GM19351 (cell line): ENCODE measurements around the gene ISYNA1.

Source experiments
- ATAC-seq: cut with Tn5 transposase; IDR thresholded peaks from one replicate; pipeline ENCODE4 v1.9.1; 2021; ENCODE audit warnings: mild to moderate bottlenecking, moderate library complexity; ENCODE audit not compliant: unreplicated experiment

The ISYNA1 gene

DNA sequence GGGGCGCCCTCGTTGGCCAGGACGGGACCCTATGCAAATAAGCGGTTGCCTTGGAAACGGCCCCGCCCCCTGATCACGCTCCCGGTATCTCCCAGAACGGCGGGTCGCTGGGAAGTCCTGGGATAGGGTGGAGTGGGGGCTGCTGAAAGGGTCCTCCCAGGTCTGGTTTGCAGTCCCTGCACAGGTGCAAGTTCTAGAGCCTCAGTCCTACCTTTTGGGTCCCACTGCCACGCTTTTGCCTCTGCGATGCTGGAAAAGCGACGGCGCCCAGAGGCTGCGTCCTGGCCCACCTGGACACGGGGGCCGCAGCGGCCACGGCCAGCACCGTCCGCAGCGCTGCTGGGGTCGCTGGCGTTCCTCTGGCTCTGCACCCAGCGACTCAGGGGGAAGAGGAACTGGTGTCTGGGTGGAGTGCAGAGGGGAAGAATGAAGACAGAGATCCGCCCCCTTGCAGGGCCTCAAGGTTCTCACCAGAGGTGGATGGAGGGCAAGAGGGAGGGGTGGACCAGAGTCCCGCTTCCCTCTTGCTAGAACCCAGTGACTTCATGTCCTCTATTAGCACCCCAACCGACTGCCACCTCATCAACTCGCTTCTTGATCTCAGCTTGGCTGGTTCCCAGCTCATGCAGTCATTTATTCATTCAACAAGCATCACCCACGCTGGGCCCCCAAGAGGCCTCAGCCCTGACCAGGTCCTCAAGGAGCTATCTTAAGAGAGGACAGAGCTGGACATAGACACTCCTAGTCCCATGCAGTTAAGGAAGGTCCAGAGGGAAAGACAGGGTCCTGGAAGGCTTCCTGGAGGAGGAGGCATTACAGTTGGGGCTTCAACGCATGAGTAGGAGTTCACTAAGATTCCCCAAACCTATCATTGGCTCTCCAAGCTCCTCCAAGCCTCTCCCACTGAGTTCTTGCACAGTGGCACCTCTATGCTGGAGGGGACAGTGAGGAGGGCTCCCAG lies 40.4 kb downstream of the ISYNA1 start, which contains the start of gene LRRC25:
Gene LRRC25, minus strand, starts transcription at position 381 of the 961 bp plus-strand sequence. CDS start 659 bp downstream, outside the sequence.
- ATAC-seq: no peak

DNA sequence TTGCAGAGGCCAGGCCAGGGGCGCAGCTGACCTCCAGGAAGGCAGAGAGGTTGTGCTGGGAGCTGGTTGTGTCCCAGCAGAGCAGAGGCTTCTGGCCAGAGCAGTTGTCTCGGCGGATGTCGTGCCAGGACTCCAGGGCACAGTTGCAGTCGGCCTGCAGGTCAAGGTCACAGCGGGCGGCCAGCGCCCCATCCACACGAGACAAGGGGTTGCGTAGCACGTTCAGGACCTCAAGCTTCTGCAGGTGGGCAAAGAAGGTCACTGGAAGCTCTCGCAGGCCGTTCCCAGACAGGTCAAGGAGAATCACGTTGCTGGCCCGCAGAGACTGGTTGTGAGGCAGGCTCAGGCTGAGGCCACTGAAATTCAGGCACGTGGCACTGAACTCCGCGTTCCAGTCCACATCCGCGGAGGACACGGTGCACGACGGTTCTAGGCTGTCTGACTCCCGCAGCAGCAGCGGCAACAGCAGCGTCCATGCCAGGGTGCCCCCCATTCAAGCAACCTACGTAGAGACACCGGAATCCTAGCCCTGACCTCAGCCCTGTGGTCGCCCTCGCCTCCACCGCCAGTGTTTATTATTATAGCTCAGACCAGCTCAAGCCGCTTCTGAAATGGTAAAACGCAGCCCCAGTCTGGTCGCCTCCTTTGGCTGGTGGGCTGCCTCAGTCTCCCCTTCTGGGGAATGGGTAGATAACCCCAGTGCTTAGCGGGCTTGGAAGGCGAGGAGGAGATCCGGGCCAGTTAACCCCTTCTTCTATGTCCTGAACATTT lies 41.3 kb downstream of the ISYNA1 start:
- no peak for ATAC-seq

DNA sequence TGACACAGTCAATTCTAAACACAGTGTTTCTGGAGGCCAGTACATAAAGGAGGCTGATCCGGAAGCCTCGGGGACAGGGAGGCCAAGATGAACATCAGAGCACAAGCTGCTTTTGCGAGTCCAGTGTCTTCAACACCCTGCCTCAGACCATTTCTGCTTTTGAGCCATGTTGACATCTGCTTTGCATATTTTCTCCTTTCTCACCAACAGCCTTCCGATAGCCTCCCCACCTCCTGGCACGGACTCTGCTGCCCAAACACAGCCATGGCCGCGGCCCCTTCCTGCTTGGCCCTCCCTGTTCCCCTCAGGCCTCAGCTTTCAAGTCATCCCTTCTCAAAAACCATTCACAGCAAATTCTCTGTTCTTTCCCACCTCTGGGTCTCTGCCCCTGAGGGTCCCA lies 44.1 kb downstream of the ISYNA1 start:
- ATAC-seq: no peak

DNA sequence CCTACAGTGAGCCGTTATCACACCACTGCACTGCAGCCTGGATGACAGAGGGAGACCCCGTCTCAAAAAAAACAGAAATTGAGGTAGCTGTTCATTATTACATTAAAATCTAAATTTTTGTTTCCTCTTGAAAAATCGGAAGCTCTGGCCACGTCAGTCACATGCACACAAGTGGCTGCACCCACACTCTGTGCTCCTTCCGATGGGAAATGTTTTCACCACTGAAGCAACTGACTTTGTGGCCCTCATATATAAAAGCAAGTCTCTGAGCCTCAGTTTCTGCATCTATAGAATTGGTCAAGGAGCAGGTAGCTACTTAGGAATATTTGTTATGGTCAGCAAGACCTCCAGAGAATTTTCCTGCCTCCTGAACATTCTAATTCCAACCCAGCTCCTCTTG lies 45.0 kb downstream of the ISYNA1 start:
- no peak for ATAC-seq

DNA sequence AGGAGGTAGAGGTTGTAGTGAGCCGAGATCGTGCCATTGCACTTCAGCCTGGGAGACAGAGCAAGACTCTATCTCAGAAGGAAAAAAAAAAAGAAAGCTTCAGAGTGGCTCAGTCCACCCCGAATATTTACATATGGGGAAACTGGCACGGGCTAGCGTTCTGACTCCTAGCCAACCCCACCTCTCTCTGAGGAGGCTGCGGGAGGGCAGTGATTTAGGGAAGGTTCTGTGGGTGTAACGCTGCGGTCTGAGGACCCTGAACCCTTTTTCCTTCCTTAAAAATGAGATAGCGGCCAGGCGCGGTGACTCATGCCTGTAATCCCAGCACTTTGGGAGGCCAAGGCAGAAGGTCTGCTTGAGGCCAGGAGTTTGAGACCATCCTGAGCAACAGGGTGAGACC lies 45.5 kb downstream of the ISYNA1 start:
- ATAC-seq: no peak

DNA sequence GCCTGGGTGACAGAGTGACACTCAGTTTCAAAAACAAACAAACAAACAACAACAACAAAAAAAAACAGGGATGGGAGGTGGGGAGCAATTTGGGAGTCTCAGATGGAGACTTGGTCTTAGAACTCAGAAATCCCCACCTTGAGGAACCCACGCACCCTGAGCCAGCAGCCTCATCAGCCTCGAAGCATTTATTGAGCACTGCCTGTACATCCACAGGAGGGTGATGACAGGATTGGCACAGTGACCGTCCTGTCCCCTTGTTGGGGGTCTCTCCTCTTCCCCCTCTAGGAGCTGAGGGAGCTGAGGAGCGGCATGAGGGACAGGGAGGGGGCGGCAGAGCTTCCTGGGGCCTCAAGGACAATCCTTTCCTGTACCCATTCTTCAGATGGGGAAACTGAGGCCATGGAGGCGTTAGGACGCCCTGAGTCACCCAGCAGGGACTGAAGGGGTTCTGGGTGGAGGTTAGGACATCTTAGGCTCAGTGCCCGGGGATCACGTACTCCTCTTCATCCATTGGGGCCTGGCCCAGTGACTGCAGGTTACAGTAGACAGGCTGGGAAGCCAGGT lies 46.3 kb downstream of the ISYNA1 start:
- ATAC-seq: no peak

DNA sequence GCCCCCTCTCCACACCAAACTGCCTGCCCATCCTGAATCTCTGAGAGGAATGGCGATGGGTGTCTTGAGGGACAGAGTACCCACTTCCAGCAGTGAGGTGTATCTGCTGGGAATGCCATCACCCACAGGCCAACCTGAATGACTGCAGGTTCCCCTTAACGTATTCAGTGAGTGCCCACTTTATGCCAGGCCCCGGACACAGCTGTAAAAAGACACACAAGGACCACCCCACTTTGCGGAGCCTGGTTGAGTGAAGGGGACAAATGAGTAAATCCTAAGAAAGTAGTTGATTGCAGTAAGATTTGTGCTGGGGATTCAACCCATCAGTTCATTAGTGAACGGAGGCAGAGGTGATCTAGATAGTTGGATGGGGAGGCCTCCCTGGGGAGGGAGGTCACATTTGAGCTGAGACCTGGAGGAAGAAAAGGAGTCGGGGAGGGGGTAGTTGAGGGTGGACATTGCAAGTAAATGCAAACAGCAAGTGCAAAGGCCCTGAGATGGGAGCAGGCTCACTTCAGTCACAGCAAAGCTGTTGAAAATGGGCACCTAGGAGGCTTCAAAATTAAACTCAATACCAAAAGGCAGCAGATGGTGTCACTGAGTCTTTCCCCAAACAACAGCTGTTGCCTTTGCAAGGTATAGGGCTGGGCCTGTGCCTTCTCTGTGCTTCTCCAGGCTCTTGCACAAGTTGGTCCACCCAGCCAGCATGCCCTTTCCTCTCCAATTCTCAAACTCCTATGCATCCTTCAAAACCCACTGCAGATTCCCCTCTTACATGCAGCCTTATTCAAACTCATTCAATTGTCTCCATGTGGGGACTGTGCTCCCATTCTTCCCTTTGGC lies 47.6 kb downstream of the ISYNA1 start:
- ATAC-seq: no peak

DNA sequence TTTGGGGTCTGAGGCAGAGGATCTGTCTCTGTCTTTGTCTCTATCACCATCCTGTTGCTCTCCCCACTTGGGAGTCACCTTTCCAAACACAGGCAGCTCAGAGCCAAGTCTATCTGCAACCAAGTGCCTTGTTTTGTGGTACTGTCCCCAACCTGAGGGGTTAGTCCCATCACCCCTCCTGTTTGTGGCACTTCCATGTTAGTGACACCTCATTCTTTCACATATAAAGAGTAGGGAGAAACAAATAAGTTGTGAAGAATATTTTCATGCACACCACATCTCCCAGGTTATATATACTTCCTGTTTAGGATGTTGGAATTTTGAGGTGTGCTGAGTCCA lies 48.2 kb downstream of the ISYNA1 start:
- ATAC-seq: no peak

DNA sequence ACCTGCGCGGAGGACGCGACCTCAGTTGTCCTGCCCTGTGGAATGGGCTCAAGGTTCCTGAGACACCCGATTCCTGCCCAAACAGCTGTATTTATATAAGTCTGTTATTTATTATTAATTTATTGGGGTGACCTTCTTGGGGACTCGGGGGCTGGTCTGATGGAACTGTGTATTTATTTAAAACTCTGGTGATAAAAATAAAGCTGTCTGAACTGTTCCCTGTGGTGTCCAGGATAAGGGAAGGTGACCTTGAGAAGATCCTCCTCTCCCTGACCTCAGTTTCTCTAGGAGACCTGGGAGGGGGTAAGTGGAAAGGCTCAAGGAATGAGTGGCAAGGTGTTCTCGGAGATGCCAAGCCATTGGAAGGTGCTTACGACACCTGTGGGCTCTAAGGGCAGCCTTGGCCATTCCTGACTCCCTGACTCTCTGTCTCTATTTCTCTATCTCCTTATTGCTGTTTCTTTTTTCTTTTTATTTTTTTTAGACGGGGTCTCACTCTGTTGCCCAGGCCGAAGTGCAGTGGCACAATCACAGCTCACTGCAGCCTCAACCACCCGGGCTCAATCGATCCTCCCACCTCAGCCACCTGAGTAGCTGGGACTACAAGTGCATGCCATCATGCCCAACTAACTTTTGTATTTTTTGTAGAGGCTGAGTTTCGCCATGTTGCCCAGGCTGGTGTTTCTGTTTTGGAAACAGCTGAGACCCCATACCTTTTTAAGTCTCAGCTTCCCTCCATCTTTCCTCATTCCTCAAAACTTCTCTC lies 48.8 kb downstream of the ISYNA1 start:
- ATAC-seq: no peak

DNA sequence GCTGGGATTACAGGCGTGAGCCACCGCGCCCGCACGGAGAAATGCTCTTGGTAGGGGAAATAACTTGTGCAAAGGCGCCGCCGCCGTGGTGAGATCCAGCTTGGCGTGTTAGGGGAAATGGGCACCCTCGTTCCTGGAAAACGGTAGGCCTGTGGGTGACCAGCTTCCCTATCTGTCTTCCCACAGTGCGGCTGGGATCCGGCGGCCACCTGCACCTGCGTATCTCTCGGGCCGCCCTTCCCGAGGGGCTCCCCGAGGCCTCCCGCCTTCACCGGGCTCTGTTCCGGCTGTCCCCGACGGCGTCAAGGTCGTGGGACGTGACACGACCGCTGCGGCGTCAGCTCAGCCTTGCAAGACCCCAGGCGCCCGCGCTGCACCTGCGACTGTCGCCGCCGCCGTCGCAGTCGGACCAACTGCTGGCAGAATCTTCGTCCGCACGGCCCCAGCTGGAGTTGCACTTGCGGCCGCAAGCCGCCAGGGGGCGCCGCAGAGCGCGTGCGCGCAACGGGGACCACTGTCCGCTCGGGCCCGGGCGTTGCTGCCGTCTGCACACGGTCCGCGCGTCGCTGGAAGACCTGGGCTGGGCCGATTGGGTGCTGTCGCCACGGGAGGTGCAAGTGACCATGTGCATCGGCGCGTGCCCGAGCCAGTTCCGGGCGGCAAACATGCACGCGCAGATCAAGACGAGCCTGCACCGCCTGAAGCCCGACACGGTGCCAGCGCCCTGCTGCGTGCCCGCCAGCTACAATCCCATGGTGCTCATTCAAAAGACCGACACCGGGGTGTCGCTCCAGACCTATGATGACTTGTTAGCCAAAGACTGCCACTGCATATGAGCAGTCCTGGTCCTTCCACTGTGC lies 49.6 kb downstream of the ISYNA1 start:
- ATAC-seq: no peak

DNA sequence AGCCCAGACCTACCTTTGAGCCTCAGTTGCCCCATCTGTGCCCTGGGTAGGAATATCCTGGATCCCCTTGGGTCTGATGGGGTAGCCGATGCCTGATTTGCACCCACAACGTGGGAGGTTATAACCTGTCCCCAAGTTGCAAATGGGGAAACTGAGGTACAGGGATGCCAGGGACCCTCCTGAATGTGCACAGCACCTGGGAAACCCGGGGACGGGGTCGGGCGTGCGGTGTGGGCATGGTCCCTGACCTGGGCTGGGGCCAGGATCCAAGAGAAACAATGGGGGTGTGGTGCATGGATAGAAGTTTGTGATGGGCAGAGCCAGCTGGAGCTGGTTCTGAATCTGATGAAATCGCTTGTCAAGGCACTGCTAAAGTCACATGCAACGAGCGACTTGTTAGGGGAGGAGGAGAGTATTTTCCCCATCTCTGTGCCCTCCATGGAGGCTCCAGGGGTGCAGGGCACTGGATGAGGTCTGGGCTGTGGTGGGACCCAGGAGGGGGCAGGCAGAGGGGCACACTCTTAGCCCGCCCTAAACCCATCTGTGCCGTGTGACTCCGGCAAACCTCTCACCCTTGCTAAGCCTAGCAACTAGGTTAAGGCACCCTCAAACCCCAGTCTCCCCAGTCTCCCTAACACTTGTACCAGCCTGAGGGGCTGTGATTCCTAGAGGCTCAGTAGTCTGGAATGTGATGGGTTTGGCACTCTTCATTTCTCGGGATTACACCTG lies 51.2 kb downstream of the ISYNA1 start:
- ATAC-seq: no peak

DNA sequence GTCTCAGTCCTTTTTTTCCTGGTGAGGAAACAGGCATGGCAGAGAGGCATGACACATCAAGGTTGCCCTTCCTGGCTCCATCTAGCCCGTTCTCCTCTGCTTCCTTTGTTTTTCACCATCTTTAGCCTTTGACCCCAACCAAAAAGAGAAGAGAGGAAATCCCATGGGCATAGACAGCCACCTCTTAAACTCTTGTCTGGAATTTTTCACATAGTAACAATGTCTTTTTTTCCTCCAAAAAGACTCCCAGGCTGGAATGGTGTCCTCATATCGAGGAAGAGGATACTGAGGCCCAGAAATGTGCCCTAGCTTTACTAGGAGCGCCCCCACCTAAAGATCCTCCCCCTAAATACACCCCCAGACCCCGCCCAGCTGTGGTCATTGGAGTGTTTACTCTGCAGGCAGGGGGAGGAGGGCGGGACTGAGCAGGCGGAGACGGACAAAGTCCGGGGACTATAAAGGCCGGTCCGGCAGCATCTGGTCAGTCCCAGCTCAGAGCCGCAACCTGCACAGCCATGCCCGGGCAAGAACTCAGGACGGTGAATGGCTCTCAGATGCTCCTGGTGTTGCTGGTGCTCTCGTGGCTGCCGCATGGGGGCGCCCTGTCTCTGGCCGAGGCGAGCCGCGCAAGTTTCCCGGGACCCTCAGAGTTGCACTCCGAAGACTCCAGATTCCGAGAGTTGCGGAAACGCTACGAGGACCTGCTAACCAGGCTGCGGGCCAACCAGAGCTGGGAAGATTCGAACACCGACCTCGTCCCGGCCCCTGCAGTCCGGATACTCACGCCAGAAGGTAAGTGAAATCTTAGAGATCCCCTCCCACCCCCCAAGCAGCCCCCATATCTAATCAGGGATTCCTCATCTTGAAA lies 52.0 kb downstream of the ISYNA1 start, which contains the start of gene GDF15:
Gene GDF15, plus strand, starts transcription at position 484 of the 868 bp plus-strand sequence. Its CDS starts 32 bp downstream, at position 516.
- ATAC-seq: no peak

DNA sequence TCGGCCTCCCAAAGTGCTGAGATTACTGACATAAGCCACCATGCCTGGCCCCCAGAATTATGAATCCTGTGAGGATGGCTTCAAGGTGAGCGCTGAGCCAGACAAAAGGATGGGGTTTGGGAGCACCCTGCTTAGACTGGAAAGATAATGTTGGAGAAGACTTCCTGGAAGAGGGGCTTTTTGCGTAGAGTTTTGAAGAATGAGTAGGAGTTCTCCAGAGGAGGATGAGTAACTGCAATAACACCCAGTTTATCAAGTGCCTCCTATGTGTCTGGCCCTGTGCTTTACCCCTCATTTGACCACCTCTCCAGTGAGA lies 52.6 kb downstream of the ISYNA1 start:
- no peak for ATAC-seq

DNA sequence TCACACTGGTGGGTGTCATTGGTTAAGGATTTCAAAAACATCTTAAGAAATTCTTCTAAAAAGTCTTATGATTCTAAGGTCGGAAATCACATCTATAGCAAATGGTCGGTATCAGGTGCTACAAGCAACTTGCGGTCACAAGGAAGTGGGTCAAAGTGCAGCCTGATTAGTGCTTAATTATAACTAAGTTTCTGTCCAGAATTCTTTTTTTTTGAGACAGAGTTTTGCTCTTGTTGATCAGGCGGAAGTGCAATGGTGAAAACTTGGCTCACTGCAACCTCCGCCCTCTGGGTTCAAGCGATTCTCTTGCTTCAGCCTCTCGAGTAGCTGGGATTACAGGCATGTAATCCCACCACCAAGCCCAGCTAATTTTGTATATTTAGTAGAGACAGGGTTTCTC lies 53.2 kb downstream of the ISYNA1 start:
- ATAC-seq: no peak
